DMS53 (cell line): ENCODE results near the gene DDC.

ENCODE experiments used
- DNase-seq: peaks from one replicate; lab custom pipeline; 2025; lab: John Stamatoyannopoulos, UW

The DDC gene, protein sequence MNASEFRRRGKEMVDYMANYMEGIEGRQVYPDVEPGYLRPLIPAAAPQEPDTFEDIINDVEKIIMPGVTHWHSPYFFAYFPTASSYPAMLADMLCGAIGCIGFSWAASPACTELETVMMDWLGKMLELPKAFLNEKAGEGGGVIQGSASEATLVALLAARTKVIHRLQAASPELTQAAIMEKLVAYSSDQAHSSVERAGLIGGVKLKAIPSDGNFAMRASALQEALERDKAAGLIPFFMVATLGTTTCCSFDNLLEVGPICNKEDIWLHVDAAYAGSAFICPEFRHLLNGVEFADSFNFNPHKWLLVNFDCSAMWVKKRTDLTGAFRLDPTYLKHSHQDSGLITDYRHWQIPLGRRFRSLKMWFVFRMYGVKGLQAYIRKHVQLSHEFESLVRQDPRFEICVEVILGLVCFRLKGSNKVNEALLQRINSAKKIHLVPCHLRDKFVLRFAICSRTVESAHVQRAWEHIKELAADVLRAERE

DNA sequence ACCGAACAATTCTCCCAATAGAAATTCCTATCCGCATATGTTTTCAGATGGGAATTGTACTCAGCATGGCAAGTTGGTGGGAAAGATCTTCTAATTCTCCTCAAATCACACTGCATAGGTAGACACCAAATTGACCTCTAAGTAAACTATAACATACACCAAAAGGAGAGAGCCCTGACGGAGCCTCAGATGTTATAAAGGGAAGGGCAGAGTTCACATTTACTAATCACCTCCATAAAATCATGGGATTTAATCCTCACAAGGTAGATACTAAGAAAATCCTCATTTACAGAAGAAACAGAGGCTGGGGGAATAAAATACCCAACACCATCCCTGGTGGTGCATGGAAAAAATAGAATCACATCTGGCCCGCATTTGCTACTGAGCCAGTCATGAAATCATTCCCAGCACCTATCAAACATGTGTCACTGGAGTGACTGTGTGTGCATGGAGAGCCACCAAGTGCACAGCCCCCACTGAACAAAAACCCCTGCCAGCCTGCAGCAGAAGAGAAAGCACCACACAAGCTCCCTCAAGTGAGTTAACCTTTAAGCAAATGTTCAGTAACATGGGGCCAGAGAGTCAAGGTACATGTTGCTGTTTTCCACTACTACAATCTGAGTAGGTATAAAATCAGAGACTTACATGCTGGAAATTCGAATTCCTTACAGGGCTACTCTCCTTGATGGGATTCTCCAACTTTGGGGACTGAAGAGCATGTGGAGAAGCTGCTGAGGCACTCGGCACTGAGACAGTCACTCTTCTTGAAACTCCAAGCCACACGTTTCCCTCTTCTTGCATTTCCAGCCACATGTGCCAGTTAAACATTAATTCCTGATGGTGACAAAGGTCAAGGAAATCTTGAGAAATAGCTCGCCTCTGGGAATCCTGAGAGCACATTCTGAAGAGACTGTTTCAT, at the start of gene DDC:
Gene DDC (minus strand): TSS at position 766 of the 919 bp plus-strand sequence. CDS start 21,320 bp downstream, outside the sequence.
- DNase-seq, result peak; percentile 78

DNA sequence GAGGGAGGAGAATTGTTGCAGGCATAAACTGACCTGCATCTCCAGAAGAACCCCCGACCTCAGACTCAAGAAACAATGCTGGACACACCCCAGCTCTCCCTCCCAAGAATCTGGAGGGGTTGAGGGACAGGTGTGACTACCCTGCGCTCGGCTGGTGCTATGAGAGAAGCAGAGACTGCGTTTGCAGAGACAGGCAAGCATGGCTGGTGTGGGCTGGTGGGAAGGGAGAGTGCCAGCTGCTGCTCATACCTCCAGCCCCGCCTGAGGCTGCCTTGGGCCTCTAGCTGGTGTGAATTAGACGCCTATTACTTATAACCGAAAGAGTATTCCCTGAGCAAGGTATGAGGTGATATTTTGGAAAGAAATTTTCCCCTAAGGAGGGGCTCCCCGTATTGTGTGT, 48.3 kb upstream of the DDC start:
- no peak for DNase-seq

DNA sequence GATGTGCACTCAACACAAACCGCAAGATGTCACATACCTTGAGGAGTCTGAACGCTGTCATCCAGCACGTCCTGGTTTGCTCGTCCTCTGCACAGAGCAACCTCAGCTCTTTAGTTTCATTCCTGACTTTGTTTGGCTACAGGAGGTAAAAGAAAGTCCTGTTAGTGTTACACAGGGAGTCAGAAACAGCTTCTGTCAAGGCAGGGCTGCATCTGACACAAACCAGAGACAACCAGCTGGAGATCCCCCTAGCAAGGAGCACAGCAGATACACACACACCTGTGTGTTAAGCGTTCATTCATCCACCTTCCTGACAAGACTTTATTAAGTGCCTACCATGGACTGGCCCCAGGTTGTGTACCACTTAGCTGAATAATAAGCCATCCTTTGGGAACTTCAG, 47.5 kb upstream of the DDC start:
- no peak for DNase-seq

DNA sequence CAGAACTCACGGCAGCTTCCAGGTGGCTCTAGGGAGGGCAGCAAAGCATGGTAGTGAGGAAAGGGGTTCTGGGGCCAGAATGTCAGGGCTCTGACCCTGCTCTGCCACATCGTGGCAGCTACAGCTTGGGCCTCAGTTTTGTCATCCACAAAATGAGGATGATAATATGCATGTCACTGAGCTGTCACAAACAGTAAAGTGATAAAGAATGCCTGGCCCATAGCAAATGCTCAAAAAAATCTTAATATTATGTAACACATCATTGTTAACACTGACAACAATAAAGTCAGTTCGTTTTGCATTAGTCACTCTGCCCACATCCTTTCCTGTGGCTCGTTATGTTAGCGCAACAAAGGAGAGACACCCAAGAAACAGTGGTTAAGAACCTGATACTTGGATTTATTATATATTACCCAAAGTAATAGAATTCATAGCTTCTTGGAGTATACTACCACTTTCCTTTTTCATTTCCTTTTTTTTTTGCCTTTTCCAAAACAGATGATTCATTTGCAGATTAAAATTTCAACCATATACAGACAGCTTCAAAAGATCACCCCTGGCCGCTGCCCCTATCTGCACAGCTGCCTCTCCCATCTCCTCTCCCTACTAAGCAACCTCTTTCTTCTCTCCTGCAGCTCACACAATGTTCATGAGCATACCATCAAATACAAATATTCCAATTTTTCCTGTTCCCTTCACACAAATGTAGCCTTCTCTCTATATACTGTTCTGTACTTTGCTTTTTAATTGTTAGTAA, 45.5 kb upstream of the DDC start:
- peak; percentile 11 for DNase-seq

DNA sequence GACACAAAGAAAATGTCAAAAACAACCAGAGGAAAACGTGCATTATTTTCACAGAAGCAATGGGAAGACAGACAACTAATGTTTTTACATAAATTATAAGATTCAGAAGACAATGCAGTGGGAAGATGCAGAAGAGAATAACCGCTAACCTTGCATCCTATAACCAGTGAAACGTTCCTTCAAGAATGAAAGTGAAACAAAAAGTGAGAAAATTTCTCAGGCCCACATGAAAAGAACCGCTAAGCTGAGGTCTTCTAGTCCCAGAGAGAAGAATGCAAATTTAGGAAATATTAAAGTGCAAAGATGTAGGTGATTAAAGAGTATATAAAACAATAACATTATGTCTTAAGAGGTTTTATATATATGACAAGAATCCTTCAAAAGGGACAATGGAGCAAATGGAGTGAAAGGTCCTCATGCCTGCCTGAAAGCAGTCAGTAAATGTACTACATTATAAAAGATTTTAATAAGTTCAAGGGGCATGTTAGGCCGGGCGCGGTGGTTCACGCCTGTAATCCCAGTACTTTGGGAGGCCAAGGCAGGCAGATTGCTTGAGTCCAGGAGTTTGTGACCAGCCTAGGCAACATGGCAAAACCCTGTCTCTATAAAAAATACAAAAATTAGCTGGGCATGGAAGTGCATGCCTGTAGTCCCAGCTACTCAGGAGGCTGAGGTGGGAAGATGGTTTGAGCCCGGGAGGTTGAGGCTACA, 43.1 kb upstream of the DDC start:
- no peak for DNase-seq

DNA sequence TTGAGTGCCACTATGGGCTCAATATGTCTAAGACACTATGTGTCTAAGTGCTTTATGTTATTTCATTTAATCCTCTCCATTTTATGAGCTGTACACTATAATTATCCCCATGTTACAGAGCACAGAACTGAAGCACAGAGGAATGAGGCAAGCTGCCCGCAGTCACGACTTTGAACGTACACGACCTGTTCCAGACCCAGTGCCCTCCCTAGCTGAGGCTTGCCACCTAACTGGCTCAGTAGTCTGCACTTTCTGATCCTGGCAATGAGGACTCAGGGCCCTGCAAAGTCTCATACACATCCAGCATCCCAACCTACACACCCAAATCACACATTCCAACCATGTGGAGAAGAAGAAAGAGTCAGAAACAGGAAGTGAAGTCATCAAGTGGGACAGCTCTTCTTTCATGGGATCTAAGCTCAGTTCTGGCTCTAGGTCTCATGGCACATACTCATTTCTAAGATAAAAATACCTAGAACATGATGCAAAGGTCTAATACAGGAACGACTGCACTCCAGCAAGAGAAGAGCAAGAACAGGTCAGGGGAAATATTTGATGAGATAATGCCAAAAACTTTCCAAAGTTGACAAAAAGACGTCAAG, 42.4 kb upstream of the DDC start:
- DNase-seq, result no peak

DNA sequence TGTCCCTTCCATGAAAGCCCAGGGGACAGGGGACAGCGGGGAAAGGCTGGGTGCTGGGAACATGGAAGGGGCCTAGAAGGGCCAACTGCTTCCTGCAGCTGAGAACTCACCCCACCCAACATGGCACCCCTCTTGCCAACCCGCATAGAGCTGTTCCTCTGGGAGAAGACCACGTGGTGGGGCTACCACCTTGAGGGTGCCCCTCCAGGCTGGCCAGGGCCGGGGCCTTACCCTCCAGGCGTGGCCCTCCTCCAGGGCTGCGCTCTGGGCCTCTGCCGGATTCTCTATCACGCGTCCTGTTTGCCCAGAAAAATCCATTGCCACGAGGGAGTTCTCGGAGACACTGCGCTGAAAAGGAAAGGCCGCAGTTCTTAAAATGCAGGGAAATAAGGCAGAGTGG, 39.9 kb upstream of the DDC start:
- no peak for DNase-seq

DNA sequence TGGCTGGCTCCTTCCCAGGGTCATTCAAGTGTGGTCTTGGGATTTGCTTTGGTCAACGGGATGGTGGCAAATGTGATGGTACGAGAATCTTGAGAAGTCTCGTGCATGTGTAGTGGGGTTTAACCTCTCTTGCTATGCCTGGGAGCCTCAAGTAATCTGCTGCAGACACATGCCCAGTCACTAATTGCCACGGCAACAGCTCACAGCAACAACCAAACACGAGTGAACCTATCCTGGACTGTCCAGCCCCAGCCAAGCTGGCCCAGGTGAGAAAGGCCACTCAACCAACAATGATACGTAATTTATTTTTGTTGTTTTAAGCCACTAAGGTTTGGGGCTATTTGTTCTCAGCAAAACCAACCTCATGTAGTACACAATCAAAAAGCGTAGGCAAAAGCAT, 38.1 kb upstream of the DDC start:
- peak; percentile 35 for DNase-seq

DNA sequence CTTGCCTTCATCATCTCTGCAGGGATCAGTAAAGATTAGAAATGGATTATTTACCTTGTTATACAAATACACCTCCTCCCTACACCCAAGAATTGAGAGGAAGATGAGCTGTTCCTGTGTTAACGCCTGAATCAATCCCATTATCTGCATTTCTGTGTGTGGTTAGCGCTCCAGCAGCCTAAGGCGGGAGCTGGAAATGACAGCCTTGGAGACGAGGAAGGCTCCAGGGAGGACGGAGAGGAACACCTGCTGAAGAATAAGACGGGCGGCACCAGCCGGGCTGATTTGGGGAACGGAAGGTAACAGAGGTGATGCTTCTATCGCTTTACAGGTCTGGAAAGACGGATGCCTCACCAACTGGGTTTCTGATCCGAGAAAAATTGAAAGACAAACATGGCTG, 34.2 kb upstream of the DDC start:
- no peak for DNase-seq

DNA sequence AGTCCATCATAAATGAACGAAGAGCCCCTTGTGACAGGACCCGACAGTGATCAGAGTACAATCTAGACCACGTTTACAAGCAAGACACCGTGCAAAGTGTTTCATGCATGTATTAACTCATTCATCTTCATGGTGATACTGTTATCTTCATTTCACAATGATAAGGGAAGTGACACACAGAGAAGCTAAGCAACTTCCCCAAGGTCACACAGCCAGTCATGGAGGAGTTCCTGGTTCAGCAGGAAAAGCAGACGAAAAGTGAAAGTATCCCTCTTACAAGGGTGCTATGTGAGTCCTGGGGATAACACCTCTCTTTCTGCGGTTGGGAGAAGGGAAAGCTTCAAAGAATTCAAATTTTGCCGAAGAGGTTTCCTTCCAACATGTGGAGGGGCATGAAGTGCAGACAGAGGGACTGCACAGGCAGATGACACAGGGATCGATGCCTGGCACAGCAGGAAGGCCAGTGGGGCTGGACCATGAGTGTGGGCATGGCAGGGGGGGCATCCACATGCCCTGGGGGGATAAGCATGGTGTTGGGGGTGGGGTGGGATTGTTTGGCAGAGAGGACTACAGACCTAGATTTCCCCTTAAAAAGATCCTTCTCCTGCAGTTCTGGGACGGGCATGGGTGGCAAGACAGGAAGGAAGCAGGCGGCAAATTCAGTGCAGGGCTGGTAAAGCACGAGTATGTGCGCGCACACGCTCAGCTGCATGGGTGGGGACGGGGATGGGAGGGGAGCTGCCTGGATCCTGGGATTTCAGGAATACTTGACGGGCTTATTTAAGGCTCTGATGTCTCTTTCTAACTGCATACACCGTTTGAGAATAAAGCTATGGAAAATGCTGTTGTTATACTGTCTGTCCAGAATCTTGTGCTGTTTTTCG, 33.5 kb upstream of the DDC start:
- DNase-seq, result no peak

DNA sequence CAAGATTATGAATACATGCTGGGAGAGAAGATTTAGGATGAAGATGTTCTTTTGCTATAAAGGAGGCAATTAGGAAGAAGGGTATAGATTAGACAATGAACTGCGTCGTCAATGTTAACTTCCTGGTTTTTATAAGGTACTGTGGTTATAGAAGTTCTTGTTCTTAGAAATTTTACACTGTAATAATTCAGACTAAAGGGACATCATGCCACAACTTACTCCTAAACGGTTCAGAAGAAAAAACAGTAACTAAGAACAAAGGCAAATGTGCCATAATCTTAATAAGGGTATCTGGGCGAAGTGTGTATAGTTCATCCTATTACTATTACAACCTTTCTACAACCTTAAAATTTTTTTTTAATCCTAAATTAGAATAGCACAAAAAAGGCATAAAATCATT, 31.3 kb upstream of the DDC start:
- DNase-seq, result no peak

DNA sequence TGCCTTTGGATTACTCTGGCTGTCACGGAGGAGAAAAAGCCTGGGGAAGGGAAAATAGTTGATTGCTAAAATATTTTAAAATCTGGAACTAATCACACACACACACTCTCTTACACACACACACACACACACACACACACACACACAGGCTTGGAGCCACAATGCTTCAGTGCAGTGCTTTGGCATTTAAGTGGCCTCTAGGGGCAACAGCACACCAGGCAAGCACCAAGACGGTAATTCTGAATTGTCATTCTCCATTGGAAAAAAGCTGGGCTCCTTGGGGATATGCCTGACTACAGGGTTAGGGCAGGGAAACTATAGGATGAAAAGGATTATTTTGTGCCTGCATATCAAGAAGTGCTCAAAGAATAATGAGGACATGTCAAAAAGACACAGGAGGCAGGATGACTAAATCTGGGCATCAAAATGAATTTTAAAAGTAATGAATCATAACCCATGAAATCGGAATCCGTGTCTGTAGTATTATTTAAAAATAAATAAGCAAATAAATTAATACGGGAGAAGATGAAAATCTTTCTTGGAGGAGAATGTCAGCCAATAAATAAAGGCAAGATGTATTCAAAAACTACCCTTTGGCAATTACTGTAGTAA, 30.4 kb upstream of the DDC start:
- DNase-seq, result peak; percentile 84

DNA sequence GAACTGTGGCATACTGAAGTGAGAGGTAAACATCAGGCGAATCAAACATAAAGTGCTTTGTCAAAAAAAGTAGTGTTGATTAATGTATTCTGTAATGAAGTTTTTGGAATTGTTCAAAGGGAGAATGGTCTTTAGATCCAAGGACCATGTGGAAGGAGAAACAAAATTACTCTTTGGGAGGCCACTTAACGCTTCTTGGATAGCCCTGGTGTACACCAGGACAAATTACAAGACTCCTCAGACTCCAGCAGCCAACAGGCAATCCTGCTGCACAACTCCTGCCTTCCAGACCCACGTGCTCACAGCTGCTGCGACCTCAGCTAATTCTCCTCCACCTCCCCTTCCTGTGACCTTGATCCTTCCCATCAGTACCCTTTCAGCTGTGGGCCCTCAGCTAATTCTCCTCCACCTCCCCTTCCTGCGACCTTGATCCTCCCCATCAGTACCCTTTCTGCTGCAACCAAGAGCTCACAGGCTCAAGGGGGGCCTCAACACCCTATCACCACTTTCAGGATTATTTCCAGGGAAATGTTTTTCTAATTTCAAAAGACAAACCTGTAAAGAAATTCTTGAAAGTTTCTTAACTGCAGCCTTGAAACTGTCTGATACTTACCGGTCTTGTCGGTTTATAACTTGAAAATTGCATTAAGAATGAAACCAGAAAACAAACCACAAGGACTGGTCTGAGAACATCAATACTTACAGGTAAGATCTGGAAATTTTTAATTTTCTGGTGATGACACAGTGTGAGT, 29.7 kb upstream of the DDC start:
- DNase-seq, result no peak

DNA sequence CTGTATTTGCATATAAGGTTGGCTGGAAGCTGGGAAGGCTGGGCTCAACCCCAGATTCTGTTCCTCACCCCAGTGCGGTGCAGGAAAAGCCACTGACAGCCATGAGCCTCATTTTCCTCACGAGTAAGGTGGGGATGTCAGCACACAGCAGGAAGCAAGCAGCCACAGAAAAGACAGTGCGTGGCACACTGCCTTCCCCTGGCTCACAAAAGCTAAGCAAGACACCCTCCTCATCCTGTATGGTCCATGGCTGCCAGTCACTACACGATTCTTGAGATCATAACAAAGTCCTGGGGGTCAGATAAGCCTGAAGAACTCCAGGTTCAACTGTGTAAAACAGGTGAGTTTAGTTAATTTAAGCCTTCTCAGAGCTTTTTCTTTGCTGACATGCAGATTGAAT, 28.9 kb upstream of the DDC start:
- DNase-seq, result peak; percentile 16

DNA sequence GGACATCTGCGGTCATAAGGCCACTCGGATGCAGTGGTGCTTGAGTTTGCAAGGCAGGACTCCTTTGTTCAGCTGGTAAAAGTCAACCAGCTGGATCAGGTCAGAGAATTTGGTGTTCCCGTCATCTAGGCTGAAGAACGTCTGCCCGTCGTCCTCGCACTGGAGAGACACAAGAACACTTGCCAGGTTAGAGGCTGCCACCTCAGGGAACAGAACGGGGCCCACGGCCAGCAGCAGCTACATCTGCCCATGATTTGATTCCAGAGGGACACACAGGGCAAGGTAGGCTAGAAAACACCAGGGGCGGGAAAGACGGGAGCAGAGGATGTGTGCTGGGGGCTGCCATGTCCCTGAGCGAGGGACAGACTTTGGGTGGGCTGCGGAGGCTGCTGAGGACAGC, 27.7 kb upstream of the DDC start:
- peak; percentile 84 for DNase-seq

DNA sequence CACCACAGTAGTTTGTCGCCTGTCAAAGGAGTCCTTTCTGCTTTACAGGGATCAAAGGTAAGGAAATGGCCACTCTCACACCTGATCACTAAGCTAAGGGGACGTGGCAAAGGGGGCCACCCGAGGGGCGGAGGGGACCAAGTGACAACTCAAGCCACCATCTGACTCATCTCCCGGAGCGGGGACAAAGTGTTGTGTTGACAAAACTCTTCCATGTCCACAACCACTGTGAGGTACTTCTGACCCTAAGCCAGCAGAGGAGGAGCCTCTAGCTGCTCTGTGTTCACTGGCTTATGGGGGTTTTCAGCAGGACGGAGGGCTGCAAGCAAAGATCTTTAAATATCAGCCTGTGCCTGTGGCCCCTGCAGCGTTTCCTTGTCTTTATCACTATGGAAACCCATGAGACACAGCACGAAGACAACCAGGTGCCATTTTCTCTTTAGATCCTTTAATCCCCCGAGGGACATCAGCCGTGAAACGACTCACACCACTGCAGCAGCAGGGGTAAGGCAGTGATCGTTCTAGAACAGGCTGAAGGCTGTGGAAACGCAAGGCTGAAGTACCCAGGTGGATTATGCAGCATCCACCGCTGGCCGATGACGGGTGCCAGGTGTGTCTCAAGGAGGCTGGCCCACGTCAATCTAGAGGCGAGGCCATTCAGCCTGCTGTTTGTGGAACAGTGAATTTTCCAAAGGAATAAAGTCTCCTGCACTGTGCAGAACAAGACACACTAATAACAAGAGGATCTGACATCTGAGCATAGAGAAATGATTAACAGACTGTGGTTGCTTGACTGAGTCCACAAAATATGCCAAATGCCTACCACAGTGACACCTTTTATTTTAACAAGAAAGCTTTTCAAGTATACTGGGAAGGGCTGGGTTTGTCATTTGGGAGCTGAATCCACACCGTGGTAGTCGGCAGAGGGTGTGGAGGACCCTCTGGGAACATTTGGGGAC, 26.6 kb upstream of the DDC start:
- peak; percentile 97 for DNase-seq

DNA sequence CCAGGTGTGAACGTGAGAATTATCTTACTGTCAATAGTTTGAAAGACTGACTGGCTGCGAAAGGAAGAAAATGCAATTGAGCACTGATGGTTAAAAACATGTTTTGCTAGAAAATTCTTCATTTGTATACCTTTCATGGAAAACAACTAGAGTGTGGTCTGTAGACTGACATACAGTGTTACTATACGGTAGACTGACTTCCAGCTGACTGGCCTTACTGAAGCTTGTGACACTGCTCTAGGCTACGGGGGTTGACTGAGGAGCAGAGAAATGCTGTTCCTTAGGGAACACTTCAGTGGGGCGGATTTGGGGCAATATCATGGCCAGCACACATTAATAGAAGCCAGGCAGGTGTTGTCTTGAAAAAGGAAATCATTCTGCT, 25.9 kb upstream of the DDC start:
- DNase-seq, result no peak

DNA sequence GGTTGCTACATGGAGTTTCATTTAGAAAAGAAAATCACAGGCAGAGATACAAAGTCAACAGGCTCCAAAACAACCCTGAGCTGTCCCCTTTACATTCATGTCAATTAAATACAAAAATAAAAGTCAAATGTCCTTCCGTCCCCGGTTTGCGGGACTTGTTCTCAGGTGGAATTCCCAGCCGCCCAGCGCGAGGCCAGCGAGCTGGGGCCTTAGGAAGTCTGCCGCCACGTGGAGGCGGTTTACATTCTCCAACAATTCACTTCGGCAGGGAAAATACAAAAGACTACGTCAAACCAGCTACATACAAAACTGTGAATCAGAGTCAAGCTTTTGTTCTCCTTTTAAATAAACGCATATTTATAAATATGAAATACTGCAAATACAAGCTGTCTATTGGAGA, 25.3 kb upstream of the DDC start:
- DNase-seq, result no peak
